Heart right ventricle (tissue), 16 donors: ENCODE data around the gene SGTA. TPM values are rescaled to one million over a fixed set of nuclear protein-coding genes. Genes with fewer than 3 reads are reported as not detected.

Experiments used
- ATAC-seq, 8 donors: fragments of 200-7000 bp; cut with Tn5 transposase; one replicate each; pipeline ENCODE4 v1.9.1; 2020; ENCODE audit warnings: mild to moderate bottlenecking in 8 of 8, moderate library complexity in 8 of 8, moderate number of reproducible peaks in 1 of 8
- DNase-seq, 2 donors: peaks; one replicate each; pipeline ENCODE4 v3.0.0-alpha.2; 2020
- H3K27ac ChIP-seq, 10 donors: fragments of 200-600 bp; sonication (generic) in 2 of 10; one replicate each; pipeline versions ENCODE4 v1.5.0 to v1.8.0; 2020 to 2022; ENCODE audit warnings: mild to moderate bottlenecking in 3 of 10
- H3K27me3 ChIP-seq, 7 donors: fragments of 200-600 bp; one replicate each; pipeline ENCODE4 v1.8.0; 2021 to 2022; ENCODE audit warnings: mild to moderate bottlenecking in 2 of 7
- H3K36me3 ChIP-seq, 9 donors: fragments of 200-600 bp; sonication (generic) in 1 of 9; one replicate each; pipeline versions ENCODE4 v1.5.0 to v1.8.0; 2020 to 2022; ENCODE audit warnings: mild to moderate bottlenecking in 2 of 9
- H3K4me1 ChIP-seq, 9 donors: fragments of 200-600 bp; sonication (generic) in 1 of 9; one replicate each; pipeline versions ENCODE4 v1.5.0 to v1.8.0; 2020 to 2022; ENCODE audit warnings: mild to moderate bottlenecking in 4 of 9
- H3K4me3 ChIP-seq, 10 donors: fragments of 200-600 bp; sonication (generic) in 2 of 10; one replicate each; pipeline versions ENCODE4 v1.5.0 to v1.8.0; 2020 to 2022; ENCODE audit warnings: mild to moderate bottlenecking in 7 of 10, moderate library complexity in 2 of 10
- H3K9me3 ChIP-seq, 11 donors: fragments of 200-600 bp in 10 of 11; sonication (generic) in 2 of 11; one replicate each; pipeline versions ENCODE4 v1.5.0 to v1.8.0; 2013 to 2022; ENCODE audit warnings: mild to moderate bottlenecking in 2 of 11, control low read depth in 1 of 11, moderate library complexity in 1 of 11
- WGBS, 2 donors: extraction: QIAGEN DNeasy Blood & Tissue Kit; methylation state at CpG; one replicate each; pipeline ENCODE4 v1.1.7; 2013; ENCODE audit warnings: inconsistent platforms in 1 of 2; 5-methylcytosine and 5-hydroxymethylcytosine counted together
- intact Hi-C, 10 donors: fragments of 100-400 bp; cut with DNase I; formaldehyde crosslinking; loops; one replicate each; pipeline versions ENCODE4 v1.11.1 to v1.14.2; 2022
- polyA plus RNA-seq, 2 donors: library from polyadenylated mRNA; stranded (reverse); fragments of 200-250 nt; gene quantifications; one replicate each; pipeline ENCODE4 v1.2.3, GENCODE V29; 2013
- total RNA-seq, 10 donors: library from RNA; stranded (reverse); fragmentation: NEBNext Ultra II Directional in 3 of 10; extraction: Animal tissue kit (Norgen Biotek cat#: 25700) in 3 of 10; gene quantifications; one replicate each; pipeline versions ENCODE4 v1.2.1 to v1.2.4, GENCODE V29; 2021 to 2023
- TF ChIP-seq, protein P1 (sequence below), 9 donors: fragments of 200-600 bp; sonication (generic) in 2 of 9; IDR thresholded peaks; one replicate each; pipeline versions ENCODE4 v1.5.0 to v1.8.0; 2021 to 2022; ENCODE audit warnings: antibody characterized with exemption in 9 of 9, mild to moderate bottlenecking in 5 of 9, moderate library complexity in 1 of 9
- donor health status: Arrhythmogenic right ventricular cardiomyopathy.
- donor health status: ischemic (EF 13 %, LVEDD 7.1; RV severe dilation, severe dysfunction).
- donor health status: healthy with polysubstance abuse.
- donor health status: DM: no; HTN: yes; CAD: no.
- donor health status: DM: no; HTN: no; CAD: no.
- donor health status: ischemic (EF 25% LVEDD 6.9; RV normal size, moderate dysfunction).
- donor health status: ischemic (EF 25% LVEDD 5.7; RV mildly dilated, moderate dysfunction).
- donor health status: healthy.
- donor health status: DM: yes; HTN: yes; CAD: no.
- donor health status: Ischemic cardiomyopathy.
- donor health status: ischemic (EF 35%, LVEDD 5.7; RV mildly dilated, moderate dysfunction).
- donor health status: nonischemic (EF 11% LVEDD 7.7; RV severe dilation, severe dysfunction).
- donor health status: DM: yes; HTN: yes; CAD: no.
- donor health status: PGD.
- donor health status: ischemic (EF 29% LVEDD 5.4; RV normal size, mild dysfunction).
- donor health status: nonischemic (EF 23%, LVEDD 6.1; RV moderate dilation, normal function).

Gene SGTA
- total and polyA plus RNA-seq, 12 donors: 52.6 to 102 (median 66.2) TPM

DNA sequence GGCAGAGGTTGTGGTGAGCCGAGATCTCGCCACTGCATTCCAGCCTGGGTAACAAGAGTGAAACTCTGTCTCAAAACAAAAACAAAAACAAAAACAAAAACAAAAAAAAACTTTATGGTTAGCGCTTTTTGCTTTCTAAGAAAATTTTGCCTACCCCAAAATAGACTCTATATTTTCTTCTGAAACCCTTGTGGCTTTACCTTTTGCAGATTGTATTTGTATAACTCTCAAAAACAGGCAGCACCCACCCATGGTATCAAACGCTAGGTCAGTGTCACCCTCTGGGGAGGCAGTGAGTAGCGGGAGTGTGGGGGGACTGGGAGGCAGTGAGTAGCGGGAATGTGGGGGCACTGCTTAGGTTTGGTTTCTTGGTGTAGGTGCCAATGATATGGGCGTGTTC lies 35.7 kb downstream of the SGTA start:
- DNase-seq: no peak
- TF ChIP-seq, protein P1, sequence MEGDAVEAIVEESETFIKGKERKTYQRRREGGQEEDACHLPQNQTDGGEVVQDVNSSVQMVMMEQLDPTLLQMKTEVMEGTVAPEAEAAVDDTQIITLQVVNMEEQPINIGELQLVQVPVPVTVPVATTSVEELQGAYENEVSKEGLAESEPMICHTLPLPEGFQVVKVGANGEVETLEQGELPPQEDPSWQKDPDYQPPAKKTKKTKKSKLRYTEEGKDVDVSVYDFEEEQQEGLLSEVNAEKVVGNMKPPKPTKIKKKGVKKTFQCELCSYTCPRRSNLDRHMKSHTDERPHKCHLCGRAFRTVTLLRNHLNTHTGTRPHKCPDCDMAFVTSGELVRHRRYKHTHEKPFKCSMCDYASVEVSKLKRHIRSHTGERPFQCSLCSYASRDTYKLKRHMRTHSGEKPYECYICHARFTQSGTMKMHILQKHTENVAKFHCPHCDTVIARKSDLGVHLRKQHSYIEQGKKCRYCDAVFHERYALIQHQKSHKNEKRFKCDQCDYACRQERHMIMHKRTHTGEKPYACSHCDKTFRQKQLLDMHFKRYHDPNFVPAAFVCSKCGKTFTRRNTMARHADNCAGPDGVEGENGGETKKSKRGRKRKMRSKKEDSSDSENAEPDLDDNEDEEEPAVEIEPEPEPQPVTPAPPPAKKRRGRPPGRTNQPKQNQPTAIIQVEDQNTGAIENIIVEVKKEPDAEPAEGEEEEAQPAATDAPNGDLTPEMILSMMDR (IDR thresholded peaks at IDR 0.05): no peak
- peaks cover 0 to 8% (median 4%) of the 10 kb centered on the region in 9 donors for H3K4me1 ChIP-seq
- H3K27me3 ChIP-seq: peaks cover 0 to 4% (median 0%) of the 10 kb centered on the region in 7 donors
- no peak for ATAC-seq
- intact Hi-C loops: loop anchor here in 1 of 10 donors (5.0 kb wide), 1 partner anchor 100 kb away; no protein-coding TSS in a partner anchor
- no peaks in the 10 kb centered on the region for H3K36me3 ChIP-seq
- 80 to 90% methylated on average over 7 of the region's 7 CpGs for WGBS, 2 donors
- no peak overlapping the region for H3K4me3 ChIP-seq
- H3K27ac ChIP-seq: no peak overlapping the region
- H3K9me3 ChIP-seq: no peaks in the 10 kb centered on the region

DNA sequence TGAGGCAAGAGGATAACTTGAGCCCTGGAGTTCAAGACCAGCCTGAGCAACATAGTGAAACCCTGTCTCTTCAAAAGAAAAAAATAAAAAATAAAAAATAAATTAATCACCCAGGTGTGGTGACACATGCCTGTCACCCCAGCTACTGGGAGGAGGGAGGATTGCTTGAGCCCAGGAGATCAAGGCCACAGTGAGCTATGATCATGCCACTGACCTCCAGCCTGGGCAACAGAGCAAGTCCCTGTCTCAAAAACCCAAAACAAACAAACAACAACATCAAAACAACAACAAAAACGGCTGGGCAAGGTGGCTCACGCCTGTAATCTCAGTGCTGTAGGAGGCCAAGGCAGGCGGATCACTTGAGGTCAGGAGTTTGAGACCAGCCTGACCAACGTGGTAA lies 39.0 kb downstream of the SGTA start:
- no peaks in the 10 kb centered on the region for H3K9me3 ChIP-seq
- intact Hi-C loops: no loop called here
- peaks cover 3 to 11% (median 8%) of the 10 kb centered on the region in 9 donors for H3K4me1 ChIP-seq
- H3K4me3 ChIP-seq: no peak overlapping the region
- DNase-seq (no peak), ATAC-seq (no peak)
- WGBS, 2 donors: 30 to 41% methylated on average over 4 of the region's 4 CpGs
- TF ChIP-seq, protein P1 (IDR thresholded peaks at IDR 0.05): no peak
- no peaks in the 10 kb centered on the region for H3K36me3 ChIP-seq
- H3K27me3 ChIP-seq: peaks cover 0 to 4% (median 0%) of the 10 kb centered on the region in 7 donors
- H3K27ac ChIP-seq: no peak overlapping the region

DNA sequence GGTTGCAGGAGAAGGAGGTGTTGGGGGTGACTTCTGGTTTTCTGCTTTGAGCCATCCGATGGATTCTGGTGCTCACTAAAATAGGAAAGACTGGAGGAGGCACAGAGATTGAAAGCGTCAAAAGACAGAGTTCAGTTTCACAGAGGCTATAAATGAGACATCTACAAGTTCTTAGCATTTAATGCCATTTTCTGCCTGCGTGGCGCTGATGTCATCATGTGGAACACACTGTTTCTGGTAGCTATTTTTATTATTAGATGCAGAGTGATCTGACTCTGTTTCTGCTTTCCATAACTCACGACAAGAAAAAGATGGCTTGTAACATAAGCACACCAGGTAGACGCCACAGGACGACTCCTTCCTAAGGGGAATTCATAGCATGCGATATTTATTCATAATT lies 40.0 kb downstream of the SGTA start:
- intact Hi-C loops: no loop called here
- no peaks in the 10 kb centered on the region for H3K9me3 ChIP-seq
- ATAC-seq (no peak), DNase-seq (no peak)
- no peak overlapping the region for H3K4me3 ChIP-seq
- WGBS, 2 donors: 67 to 72% methylated on average over 8 of the region's 8 CpGs
- no peaks in the 10 kb centered on the region for H3K36me3 ChIP-seq
- TF ChIP-seq, protein P1 (IDR thresholded peaks at IDR 0.05): no peak
- peaks cover 3 to 18% (median 13%) of the 10 kb centered on the region in 9 donors for H3K4me1 ChIP-seq
- H3K27ac ChIP-seq: no peak overlapping the region
- peaks cover 0 to 4% (median 0%) of the 10 kb centered on the region in 7 donors for H3K27me3 ChIP-seq

GRCh38 chr19:2740314-2740656 lies 42.8 kb downstream of the SGTA start:
- ATAC-seq (no peak), DNase-seq (no peak)
- intact Hi-C loops: no loop called here
- WGBS, 2 donors: 42 to 43% methylated on average over 13 of the region's 13 CpGs
- H3K4me1 ChIP-seq: peaks cover 3 to 31% (median 13%) of the 10 kb centered on the region in 9 donors
- H3K27ac ChIP-seq: no peak overlapping the region
- peaks cover 0 to 18% (median 3%) of the 10 kb centered on the region in 9 donors for H3K36me3 ChIP-seq
- TF ChIP-seq, protein P1 (IDR thresholded peaks at IDR 0.05): peak in 1 of 9 donors; percentile 1
- peaks cover 0 to 5% (median 0%) of the 10 kb centered on the region in 11 donors for H3K9me3 ChIP-seq
- H3K4me3 ChIP-seq: peak overlapping the region in 4 of 10 donors; percentile 74 to 99 (median 97)
- H3K27me3 ChIP-seq: peaks cover 0 to 4% (median 0%) of the 10 kb centered on the region in 7 donors
